GM18508 (cell line): ENCODE results near the gene ABHD16B.

ENCODE experiments used
- ATAC-seq: cut with Tn5 transposase; IDR thresholded peaks from one replicate; pipeline ENCODE4 v1.9.1; 2021; ENCODE audit warnings: moderate number of reproducible peaks; ENCODE audit not compliant: insufficient read depth, unreplicated experiment

The ABHD16B gene

GRCh38 chr20:63861365-63861934 is at the start of gene ABHD16B:
ABHD16B (plus strand) TSS chr20:63861498; CDS start chr20:63861541, 43 bp downstream.
- no peak for ATAC-seq

DNA sequence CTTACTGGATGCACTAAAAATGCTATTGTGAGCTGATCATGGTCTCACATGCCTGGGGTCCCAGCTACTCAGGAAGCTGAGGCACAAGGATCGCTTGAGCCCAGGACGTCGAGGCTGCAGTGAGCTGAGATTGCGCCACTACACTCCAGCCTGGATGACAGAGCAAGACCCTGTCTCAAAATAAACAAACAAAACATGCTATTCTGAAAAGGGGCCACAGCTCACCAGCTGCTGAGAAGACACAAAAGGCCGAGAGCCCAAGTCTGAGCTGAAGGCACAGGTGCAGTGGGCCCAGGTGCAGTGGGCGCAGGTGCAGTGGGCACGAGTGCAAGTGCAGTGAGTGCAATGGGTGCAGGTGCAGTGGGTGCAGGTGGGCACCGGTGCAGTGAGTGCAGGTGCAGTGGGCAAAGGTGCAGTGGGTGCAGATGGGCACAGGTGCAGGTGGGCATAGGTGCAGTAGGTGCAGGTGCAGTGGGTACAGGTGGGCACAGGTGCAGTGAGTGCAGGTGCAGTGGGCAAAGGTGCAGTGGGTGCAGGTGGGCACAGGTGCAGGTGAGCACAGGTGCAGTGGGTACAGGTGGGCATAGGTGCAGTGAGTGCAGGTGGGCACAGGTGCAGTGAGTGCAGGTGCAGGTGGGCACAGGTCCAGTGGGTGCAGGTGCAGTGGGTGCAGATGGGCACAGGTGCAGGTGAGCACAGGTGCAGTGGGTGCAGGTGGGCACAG is 46.2 kb upstream of the ABHD16B start:
- no peak for ATAC-seq

GRCh38 chr20:63815615-63816253 is 45.6 kb upstream of the ABHD16B start:
- no peak for ATAC-seq

GRCh38 chr20:63819224-63819921 is 41.9 kb upstream of the ABHD16B start:
- no peak for ATAC-seq

DNA sequence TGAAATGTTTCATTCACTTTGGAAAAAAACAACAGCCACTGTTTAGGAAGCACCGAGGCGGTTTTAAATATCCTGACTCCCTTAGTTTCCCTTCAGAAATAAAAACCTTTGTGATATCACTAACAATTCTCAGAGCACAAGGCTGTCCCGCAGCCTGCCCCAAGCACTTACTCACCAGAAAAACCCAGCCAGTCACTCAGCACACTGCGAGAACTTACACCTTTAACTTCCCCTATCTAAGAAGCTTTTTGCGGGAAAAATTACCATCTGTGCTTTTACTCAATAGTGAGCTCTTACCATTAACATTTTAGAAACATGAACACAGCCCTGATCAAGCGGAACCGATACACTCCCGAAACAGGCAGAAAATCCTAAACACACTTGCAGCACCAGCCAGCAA is 39.5 kb upstream of the ABHD16B start:
- ATAC-seq = no peak

- ATAC-seq = no peak
Measured at GRCh38 chr20:63822276-63822696, 39.0 kb upstream of the ABHD16B start.

- no peak for ATAC-seq
Measured at GRCh38 chr20:63823691-63824311, 37.5 kb upstream of the ABHD16B start.

DNA sequence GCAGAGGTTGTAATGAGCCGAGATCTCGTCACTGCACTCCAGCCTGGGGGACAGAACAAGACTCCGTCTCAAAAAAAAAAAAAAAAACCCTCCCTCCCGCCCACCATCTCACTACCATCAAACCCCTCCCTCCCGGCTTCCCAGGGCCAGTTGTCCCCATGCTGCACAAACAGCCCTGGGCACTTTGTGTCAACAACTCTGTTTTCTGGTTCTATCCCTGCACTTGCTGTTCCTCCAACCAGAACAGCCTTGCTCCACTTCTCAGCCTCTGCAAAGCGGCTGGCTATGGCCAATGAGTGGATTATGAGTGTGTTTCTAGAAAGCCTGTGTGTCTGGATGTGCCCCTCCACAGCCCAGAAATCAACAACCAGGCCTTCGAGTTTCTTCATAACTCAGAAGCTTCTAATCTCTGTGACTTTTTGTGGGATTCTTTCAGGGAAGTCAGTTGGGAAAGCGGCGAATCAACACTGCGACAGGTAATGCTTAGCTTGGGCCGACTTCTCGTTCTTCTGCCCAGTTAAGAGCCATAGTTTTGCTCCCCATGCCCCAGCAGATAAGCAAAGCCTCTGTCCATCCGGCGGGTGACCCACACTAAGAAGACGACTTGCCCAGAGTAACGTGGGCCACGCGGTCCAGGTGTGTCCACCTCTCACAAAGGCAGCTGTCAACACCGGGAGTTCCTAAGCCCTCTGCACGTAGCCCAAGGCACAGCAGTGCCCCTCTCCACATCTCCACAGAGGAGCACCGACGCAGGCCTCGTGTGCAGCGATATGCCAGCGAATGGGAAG is 35.8 kb upstream of the ABHD16B start:
- no peak for ATAC-seq

- ATAC-seq = no peak
Measured at GRCh38 chr20:63826753-63827152, 34.5 kb upstream of the ABHD16B start.

GRCh38 chr20:63828124-63828523 is 33.2 kb upstream of the ABHD16B start:
- ATAC-seq = no peak

DNA sequence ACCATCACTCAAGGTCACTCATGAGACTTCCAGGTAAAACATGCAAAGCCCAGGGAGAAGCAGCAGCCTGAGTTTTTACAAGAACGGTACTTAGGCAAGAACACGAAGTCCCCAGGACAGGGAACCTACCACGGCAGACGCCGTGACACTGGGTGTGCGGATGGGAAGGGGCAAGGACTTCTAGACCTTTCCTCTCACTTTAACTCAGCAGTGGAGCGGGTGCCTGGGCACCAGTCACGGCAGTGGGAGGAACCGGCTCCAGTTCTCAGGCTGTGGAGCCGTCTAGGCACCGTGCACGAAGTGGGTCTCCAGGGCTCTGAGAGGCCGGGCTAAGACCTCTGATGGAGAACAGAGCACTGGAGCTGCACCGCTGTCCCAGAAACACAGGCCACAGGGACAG is 32.8 kb upstream of the ABHD16B start:
- ATAC-seq = no peak

DNA sequence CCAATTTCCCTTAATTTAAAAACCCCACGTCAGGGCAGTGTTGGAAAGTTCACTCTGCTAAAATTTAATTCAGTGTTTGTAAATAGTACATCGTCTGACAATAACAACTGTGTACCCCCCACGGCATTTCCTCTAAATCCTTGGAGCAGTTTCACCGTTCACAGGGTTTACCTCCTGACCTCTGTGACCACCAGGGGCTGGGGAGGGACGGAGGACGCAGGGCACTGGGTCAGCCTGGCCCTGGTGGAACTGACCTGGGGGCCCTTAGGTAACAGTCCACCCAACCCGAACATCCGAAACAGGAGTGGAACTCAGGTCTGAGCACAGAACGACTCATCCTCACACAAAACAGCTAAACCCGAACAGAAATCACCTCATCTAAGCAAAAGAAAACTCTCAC is 32.3 kb upstream of the ABHD16B start:
- ATAC-seq = no peak

DNA sequence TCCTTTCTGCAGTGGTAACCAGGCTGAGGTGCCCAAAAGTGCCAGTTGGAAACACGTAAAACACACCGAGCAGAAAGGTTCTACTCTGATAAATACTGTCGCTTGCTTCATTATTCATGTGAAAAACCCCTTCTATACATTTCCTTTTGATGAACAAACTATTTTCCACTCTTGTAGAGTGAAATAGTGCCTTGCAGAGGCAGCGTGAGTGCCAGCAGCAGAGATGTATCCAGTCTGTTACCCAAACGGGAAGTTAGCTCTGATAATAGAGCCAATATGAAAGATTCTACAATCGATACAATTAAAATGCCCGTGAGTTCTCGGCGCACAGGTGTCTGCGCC is 31.7 kb upstream of the ABHD16B start:
- ATAC-seq = no peak

DNA sequence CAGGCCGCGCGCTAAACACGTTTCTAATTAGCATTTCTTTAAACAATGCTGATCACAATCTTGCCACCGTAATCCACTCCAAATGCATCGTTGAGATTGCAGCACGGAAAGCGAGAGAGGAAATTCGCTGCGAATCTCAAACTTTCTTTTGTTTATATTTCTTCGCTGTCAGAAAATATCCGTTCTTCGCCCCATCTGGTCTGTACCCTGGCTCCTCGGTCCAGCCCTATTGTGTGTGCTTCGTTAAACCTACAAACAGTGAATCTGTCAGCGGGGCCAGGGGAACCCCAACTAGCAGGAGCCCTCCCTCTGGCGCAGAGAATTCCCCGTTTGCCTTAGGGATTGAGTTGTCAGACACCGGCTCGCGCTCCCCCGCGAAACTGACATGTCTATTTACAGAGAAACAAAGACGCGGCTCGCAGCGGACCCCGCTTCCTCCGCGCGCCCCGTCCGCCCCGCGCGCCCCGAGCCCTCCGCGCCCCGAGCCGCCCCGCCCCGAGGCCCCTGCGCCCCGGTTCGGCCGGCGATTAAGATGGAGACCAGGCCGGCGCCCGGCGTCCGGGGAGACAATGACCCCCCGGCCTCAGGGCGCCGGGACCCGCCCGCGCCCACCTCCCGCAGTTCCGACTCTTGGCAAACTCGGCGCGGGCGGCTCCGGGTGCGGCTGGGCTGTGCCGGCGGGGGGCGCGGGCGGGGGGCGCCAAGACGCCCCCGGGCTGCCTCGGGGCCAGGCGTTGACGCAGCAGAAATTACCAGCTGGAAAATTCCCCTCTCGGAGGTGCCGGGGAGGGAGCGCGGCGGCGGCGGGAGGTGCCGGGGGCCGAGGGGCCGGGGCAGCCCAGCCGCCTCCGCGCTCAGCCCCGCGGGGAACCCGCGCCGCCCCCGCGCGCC is 31.1 kb upstream of the ABHD16B start:
- ATAC-seq = no peak

GRCh38 chr20:63830841-63831588 is 30.3 kb upstream of the ABHD16B start, which contains the start of gene ZBTB46:
ZBTB46 (minus strand) TSS chr20:63831264; CDS start chr20:63790757, 40,507 bp downstream.
- no peak for ATAC-seq

GRCh38 chr20:63831646-63831992 is 29.7 kb upstream of the ABHD16B start:
- ATAC-seq = no peak

- no peak for ATAC-seq
Measured at GRCh38 chr20:63831993-63832686, 29.2 kb upstream of the ABHD16B start.
